Cardiac septum (tissue), 1 donor: ENCODE results near the gene NUP188. TPM values are rescaled to one million over a fixed set of nuclear protein-coding genes. Genes with fewer than 3 reads are reported as not detected.
"Not testable (repeated sequence)": the region's sequence is repeated elsewhere in the genome, so short reads cannot be mapped to it uniquely, and the experiment has no call there.

Experiments used
- DNase-seq: peaks from one replicate; pipeline ENCODE4 v3.0.0-alpha.2; 2020; ENCODE audit warnings: low spot score
- intact Hi-C: fragments of 100-400 bp; cut with DNase I; formaldehyde crosslinking; loops from one replicate; pipeline ENCODE4 v1.14.0; 2022
- total RNA-seq: library from RNA; stranded (reverse); fragmentation: NEBNext Ultra II Directional; extraction: Animal tissue kit (Norgen Biotek cat#: 25700); gene quantifications from one replicate; pipeline ENCODE4 v1.2.1, GENCODE V29; 2021
- donor health status: DM: no; HTN: no; CAD: no.

NUP188 gene
- total RNA-seq, 1 donor from 2014 or later, result 36.3 TPM

- DNase-seq, result no peak
- intact Hi-C loops, result no loop called here
These were observed 52.2 kb downstream of the NUP188 start for GRCh38 chr9:128999581-129000206.

GRCh38 chr9:129001504-129002325 is 54.2 kb downstream of the NUP188 start:
- intact Hi-C loops, result no loop called here

DNA sequence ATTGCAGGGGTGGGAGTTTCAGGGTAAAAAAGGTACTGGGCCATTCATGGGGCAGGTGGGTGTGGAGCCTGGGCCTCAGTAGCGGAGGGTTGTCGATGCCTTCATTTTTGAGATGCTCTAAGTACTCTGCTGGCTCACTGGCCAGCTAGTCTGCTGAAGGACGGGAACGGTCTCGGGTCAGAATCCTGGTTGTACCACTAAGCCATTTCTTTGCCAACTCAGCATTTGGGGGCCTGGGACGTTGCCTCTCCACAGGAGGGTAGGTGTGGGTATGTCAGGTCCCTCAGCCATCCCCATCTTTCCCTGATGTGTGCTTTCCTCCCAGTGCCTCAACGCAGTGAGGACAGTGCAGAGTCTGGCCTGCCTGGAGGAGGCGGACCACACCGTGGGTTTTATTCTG is 55.5 kb downstream of the NUP188 start:
- DNase-seq, result no peak
- intact Hi-C loops, result no loop called here

More at GRCh38 chr9:129001504-129002325, 54.2 kb downstream of the NUP188 start:
- DNase-seq, result no peak

- intact Hi-C loops, DNase-seq: not testable (repeated sequence)
These were observed 56.7 kb downstream of the NUP188 start for GRCh38 chr9:129004173-129004572.

GRCh38 chr9:129005336-129005997 is 58.0 kb downstream of the NUP188 start:
- intact Hi-C loops, result loop anchor here (5.0 kb wide), 1 partner anchor 58 kb away; the partner anchor contains the start of genes DOLK and NUP188
- DNase-seq, result no peak

GRCh38 chr9:129006328-129007034 is 59.0 kb downstream of the NUP188 start:
- intact Hi-C loops, result loop anchor here (5.0 kb wide), 1 partner anchor 59 kb away; the partner anchor contains the start of genes DOLK and NUP188
- no peak for DNase-seq

GRCh38 chr9:129007035-129007765 is 59.7 kb downstream of the NUP188 start:
- DNase-seq, result no peak
- intact Hi-C loops, result loop anchor here (5.0 kb wide), 1 partner anchor 60 kb away; the partner anchor contains the start of genes DOLK and NUP188

DNA sequence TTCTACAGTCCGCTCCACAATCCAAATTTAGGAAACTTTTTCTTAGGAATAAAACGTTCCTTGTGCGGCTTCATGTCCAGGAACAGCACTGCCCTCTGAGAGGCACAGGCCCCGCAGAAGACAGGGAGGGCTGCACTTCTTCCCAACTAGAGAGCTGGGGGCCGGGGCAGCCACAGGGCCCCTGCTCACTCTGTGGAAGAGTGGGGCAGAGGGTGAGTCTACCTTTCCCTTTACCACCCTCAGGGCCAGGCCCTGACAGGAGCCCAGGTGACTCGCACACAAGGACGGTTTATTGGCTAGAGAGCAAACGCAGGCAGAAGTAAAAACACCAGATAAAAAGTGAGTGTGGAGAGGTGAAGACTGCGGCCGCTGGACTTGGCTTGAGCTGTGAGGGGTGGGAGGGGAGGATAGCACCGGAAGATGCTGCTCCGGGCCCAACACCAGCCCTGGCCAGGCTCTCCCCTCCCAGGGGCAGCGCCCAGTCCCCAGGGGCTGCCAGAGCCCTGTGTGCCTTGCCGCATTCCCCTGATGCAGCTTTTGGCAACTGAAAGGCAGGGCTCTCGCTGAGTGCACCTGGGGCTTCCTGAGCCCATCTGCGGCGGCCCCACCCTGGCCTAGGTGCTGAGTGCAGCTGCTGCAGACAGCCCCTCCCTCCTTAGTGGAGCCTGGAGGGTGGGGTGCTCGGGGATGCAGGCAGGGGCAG is 60.4 kb downstream of the NUP188 start:
- intact Hi-C loops, result loop anchor here (5.0 kb wide), 1 partner anchor 61 kb away; the partner anchor contains the start of genes DOLK and NUP188
- DNase-seq, result no peak

DNA sequence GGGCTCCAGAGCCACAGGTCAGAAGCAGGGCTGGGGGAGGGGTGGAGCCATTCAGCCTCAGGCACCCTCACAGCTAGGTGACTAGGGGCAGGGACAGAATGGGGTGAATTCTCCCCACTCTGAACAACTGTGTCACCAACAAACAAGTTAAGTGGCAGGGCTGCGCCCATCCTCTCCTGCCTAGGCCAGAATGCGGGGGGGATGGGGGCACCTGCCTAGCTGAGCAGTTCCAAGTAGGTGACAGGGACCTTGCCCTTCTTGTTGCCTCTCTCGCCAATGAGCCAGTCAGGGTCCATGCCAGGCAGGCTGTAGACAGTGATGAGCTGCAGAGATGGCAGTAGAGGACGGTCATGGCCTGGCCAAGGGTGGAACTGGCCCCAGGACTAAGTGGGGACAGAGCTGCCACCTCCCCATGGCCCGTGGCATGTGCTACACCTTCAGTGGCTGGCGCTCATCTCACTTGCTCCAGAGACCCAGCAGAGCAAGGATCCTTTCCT is 61.0 kb downstream of the NUP188 start:
- no peak for DNase-seq
- intact Hi-C loops, result loop anchor here (5.0 kb wide), 1 partner anchor 61 kb away; the partner anchor contains the start of genes DOLK and NUP188

GRCh38 chr9:129008986-129009583 is 61.6 kb downstream of the NUP188 start:
- no peak for DNase-seq
- intact Hi-C loops, result loop anchor here (5.0 kb wide), 1 partner anchor 62 kb away; the partner anchor contains the start of genes DOLK and NUP188

- intact Hi-C loops, result loop anchor here (5.0 kb wide), 1 partner anchor 62 kb away; the partner anchor contains the start of genes DOLK and NUP188
- DNase-seq, result no peak
These were observed 62.2 kb downstream of the NUP188 start for GRCh38 chr9:129009584-129010141.

- intact Hi-C loops, result no loop called here
- DNase-seq, result no peak
These were observed 62.9 kb downstream of the NUP188 start for GRCh38 chr9:129010267-129010975.

DNA sequence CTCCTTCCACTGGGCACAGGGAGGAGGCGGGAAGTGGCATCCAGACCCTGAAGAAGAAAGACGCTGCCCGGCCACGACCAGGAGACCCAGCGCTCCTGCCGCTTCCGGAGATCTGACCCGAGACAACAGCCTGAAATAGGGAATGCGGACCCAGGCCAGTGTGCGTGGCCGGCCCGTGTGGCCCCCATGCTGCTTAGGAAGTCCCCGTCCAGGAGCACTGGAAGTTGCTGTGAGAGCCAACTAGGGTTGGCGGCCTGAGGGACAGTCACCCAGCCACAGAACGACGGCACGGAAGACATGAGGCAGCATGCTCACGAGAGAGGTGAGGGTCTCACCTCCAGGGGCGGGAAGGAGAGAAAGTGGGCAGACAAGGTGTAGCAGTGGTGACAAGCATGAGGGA is 63.7 kb downstream of the NUP188 start:
- intact Hi-C loops, result no loop called here
- no peak for DNase-seq

DNA sequence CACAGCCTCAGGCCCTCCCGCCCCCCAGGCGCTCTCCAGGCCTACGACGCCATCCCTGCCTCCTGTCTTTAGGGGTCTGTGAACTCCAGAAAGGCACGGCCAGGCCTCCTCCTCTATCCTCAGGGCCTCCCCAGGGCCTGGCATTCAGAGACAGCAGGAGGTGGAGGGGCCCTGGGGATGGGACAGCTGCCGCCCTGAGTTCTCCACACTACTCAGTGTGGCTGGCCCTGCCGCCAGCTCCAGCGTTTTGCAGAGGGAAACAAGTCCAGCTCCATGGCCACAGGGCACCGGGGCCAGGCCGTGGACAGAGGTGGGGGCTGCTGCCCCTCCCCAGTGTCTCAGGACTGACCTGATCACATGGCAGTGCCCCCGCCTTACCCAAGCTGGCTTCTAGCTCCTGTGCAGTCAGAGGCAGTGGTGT is 64.3 kb downstream of the NUP188 start:
- no peak for DNase-seq

GRCh38 chr9:129012343-129012742 is 64.8 kb downstream of the NUP188 start:
- intact Hi-C loops, result no loop called here
- DNase-seq, result no peak

More for the DNA sequence above, 64.3 kb downstream of the NUP188 start:
- intact Hi-C loops, result no loop called here

DNA sequence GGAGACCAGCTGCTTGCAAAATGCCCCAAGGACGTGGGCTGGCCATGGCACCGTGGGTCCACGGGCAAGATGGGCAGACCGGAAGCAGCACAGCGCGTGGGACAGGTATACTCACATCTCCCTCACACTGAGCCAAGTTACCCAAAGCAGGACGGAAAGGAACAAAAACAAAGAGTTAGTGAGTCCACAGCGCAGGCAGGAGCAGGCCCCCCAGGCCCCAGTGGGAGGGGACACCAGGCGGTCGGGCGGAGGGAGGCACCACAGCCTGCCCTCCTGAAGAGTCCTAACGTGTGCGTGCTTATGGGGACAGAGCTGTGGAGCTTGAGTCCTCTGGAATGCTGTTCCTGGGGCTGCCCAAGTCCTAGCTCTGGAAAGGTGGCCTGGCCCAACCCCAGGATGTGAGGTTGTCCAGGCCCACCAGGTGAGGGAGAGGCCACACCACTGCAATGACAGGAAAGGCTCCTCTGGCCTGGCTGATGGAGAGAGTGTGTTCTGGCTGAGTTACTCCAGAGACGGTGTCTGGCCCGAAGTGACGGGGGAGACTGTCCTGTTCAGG is 65.5 kb downstream of the NUP188 start:
- intact Hi-C loops, result no loop called here
- DNase-seq, result no peak
